RCC 7860 (cell line): ENCODE results near the gene ABLIM3.
A peak's percentile ranks its signal among the peaks of the same experiment; 100 is the strongest.

ENCODE experiments used
- DNase-seq: peaks from one replicate; pipeline ENCODE4 v3.0.0-alpha.2; 2015; ENCODE audit warnings: low spot score
- FAIRE-seq: peaks from 2 replicates; lab custom pipeline; 2012; peaks lifted over from hg19 to GRCh38; lab: Jason Lieb, UNC

Gene ABLIM3

DNA sequence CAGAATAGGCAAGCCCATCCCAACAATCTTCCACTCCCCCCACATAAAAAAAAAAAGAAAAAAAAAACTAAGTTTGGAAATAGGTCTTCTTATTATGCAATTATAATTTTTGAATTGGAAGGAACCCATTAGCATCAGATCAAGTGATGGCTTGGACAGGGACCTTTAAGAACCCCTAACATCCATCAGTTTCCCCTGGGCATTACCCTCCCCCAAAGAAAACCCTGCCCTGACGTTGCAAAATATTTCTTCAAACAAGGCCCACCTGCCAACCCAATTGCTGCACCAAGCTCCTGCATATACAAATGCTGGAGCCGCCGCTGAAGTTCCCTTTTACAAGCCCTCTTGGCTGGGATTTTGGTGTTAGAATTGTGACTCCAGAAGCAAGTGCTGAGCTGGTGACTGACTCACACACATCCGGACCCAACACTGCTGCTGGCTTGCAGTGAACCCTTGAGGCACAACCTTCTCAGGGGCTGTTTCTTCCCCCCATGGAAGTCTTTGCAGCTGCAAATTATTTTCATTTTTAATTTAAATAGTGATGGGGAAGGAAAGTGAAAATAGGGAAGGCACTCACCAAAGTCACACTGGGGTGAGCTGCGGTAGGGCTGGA is 74.3 kb downstream of the ABLIM3 start:
- FAIRE-seq, result no peak

DNA sequence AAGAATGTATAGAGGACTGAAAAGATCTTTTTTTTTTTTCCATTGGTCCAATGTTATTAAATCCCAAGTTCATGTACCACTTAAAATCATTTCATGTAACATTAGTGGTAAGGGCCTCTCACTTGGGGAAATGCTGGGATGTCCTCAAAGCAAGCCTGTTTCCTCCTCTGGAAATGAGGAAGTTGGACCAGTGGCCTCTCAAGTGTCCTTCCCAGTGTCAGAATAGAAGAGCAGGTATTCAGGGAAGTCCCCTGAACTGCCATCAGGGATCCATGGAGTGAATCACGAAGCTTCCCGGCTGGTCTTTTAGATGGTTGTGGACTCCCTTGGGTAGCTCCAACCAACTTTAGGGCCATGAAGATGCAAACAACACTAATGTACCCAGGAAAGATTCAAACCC is 75.2 kb downstream of the ABLIM3 start:
- no peak for FAIRE-seq
- no peak for DNase-seq

More for the DNA sequence above, 74.3 kb downstream of the ABLIM3 start:
- no peak for DNase-seq

DNA sequence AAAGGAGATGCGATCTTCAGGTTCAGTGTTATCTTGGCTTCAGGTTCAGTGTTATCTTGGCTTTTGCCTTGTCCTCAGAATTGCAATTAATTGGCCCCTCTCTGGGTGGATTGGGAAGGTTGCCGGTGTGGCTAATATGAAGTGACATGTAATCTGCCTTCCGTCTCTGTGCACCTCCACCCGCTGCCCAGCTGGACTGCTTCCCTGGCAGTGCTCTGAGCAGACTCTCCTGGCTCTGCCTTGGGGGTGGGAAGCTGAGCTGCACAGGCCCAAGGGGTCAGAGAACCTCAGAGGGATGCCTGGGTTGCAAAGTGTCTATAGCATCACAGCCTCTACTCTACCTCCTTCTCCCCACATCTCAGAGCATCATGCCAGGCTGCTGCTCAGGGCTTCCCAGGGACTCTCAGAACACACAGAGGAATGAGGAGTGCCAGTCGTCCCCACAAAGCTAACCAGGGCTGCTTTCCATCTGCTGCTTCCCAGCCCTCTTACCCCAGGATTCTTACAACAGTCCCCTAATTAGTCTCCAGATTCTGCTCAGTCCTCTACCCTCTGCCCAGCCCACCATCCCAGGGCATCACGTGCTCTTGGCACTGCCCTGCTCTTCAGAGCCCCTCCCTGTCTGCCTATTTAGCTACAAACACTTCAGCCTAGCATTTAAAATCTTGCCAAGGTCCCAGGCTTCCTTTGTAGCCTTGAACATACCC is 76.0 kb downstream of the ABLIM3 start:
- DNase-seq (no peak), FAIRE-seq (no peak)

DNA sequence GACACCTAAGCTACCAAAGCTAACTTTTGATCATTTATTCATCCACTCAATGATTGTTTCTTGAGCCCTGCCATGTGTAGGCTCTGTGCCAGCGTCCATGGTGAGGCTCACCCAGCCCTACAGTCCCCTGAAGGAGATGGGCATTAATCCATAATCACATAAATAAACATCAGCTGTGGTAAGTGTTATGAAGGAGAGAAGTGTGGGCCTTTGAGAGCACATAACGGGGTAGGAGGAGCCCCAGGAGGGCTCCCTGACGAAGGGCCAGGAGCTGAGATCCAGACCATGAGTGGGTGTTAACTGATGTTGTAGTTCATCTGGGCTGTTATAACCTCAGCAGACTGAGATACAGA is 76.5 kb downstream of the ABLIM3 start:
- DNase-seq, result no peak
- FAIRE-seq, result no peak

DNA sequence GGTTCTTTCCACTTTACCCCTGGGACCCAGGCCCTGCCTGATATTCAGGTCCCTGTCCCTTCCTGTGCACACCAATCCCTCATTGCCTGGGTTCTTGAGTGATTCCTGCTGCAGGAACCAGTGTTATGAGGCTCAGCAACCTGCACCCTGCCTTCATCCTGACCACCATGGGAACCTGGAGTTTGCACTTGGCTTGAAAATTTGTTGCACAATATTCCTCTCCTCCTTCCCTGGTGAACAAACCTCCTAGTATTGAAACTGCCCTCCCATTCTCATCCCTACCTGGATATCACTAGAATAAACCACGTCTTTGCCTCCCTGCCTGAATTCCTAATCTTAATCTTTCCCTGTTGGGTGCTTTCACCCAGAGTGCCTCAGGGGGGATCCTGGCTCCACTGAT is 78.3 kb downstream of the ABLIM3 start:
- DNase-seq (no peak), FAIRE-seq (no peak)

DNA sequence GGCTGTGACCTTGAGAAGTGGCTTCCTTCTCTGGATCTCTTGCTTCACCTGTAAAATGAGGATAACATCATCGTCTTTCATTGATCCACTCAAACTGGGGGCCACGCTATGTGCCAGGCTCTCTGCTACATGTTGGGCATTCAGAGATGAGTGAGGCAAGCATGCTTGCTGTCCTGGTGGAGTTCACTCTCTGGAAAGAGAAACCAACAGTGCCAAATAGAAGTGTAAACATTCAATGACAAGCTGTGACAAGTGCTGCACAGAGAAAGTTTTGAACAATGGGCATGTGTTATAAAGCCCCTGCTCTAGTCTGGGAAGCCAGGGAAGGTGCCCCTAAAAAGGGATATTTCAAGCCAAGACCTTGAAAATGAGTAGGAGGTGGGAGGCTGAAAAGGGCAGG is 79.5 kb downstream of the ABLIM3 start:
- FAIRE-seq (no peak), DNase-seq (no peak)

DNA sequence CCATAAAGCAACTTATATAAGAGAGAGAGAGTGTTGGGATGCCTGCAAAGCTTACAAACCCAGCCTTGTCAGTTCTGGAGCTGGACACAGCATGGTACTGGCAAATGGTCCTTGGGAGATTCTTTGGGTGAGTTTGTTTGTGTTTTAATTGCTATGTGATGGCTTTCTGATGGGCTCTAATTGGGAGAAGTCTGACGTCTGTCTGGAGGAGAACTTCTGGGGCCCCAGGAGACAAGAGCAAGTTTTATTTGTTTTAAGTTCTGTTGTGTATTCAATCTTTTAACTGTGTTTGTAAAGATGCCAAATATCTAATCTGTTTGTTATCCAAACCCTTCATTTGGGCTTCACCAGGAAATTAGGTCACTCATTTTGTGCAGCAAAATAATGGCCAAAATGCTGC is 80.0 kb downstream of the ABLIM3 start:
- no peak for DNase-seq
- no peak for FAIRE-seq

DNA sequence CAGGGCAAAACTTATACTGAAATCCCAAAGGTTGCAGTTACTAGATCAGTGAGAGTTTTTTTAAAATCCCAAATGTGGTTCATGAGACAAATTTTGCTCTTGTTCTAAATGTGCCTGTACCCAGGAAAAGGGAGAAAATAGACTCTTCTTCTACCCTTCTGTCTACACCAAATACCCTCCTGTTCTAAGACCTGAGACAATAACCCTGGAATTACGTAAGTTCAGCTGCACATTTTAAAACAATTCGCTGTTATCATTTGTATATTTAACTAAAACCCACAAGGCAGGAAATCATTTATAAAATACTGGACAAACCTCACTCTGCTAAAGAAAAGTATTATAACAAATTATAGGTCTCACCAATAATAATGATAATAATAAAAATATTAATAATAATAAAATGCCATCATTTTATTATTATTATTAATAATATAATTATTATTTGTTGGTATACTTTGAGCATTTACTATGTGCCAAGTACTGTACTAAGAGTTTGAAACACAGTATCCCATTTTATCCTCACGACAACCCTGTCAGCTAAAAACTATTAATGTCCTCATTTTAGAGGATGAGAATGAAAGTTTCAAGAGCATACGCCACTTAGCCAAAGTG is 80.5 kb downstream of the ABLIM3 start:
- FAIRE-seq, result no peak
- no peak for DNase-seq

DNA sequence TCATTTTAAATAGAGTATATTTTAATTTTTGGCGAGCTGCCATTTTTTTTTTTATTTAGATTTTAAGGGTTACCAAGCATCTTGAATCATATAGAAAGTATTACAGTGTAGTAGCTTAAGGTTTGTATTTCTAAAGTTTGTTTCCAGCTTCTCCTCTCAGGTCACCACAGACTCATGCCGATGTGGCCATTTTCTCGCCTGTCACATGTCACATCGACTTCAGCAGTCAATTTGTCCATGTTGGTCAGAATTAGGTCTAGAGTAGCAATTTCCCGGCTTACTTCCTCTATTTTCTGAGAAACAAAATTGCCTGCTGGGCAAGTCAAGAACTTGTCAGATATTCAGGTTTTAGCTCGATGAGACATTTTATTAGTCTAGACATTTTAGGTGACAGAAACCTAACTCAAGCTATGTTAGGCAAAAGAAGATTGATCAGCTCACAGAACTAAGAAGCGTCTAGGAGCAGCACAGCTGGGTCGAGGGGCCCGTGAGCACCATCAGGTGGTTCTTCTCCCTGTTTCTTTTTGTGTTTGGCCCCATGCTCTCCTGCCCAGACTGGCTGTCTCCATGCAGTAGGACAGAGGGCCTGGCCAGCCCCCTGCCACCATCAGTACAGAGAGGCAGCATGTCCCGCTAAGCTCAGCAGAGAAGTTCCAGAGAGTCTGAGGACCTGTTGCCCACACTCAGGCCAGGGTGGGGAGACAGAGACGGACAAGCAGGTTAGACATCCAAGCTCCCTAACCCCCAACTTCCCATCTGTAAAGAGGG is 82.0 kb downstream of the ABLIM3 start:
- no peak for FAIRE-seq

DNA sequence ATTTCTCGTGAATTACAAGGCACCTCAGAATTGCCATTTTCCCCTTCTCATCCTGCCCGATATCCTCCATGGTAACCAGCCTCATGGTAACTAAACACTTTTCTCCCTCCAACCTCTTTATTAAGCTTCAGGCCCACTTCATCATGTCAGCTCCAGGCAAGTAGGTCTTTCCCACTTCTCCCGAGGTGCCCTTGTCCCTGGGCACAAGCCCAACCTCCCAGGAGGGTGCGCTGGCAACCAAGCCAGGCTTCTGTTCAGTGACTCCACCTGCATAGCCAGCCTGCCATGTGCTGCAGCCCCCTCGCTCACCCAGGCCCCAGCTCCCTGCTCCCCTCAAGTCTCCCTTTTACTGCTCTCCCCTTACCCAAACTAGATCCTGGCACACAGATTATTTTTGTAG is 83.0 kb downstream of the ABLIM3 start:
- FAIRE-seq, result no peak
- no peak for DNase-seq

More for the DNA sequence above, 82.0 kb downstream of the ABLIM3 start:
- DNase-seq, result no peak

DNA sequence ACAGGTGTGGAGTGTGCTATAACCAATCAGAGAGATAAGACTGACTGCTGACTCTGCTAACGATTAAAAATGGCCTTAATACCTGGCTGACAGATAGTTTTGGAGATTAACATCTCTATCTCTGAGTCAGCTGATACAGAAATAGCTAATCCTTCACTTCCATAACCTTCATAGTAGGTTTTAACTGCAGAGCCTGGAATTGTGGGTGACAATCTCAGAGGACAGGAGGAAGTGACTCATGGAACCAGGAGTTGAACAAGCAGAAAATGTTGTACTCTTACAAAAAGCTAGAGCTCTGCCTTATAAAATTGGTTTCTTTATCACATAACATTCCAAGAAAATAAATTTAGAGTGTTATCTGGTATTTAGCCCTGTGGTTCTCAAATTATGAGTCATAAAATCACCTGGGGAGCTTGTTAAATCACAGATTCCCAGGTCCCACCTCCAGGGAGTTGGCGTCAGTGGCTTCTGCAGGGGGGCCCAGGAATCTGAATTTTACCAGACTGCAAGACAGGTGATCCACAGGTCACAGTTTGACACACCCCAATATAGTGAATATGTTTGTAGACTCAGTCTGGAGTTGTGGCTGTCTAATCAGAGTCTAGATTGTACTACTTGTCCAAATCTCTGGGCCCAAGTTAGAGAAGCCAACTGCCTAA is 86.0 kb downstream of the ABLIM3 start:
- peak; percentile 94 for FAIRE-seq
- DNase-seq, result peak; percentile 92

DNA sequence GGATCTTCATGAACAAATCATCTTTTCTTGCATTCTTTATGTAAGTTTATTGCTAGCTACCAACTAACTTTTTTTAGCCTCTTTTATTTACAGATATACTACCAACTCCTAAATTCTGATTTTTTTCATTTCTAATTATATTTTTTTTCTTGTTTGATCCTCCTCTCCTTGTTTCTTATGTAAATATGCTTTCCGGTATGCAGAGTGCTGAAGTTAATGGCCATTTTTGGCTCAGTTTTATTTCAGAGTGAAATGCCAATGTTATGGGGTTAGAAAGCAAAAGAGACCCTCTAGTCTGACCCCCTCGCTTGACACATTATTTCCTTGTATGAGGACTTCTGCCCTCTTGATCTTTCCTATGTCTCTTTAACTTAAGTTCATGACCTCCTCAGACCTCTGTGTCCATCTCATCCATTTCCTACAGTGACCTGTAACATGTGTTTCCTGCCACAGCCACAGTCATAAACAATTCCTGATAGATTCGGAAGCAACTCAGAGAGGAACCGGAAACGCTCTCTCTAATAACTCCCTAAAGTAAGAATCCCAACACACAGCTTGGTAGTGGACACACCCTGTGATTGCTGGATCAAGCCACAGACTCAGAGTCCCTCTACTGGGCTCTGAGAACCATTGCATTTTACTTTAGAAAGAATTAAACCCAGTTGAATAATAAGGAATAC is 87.5 kb downstream of the ABLIM3 start:
- DNase-seq, result peak; percentile 69
- peak; percentile 26 for FAIRE-seq

DNA sequence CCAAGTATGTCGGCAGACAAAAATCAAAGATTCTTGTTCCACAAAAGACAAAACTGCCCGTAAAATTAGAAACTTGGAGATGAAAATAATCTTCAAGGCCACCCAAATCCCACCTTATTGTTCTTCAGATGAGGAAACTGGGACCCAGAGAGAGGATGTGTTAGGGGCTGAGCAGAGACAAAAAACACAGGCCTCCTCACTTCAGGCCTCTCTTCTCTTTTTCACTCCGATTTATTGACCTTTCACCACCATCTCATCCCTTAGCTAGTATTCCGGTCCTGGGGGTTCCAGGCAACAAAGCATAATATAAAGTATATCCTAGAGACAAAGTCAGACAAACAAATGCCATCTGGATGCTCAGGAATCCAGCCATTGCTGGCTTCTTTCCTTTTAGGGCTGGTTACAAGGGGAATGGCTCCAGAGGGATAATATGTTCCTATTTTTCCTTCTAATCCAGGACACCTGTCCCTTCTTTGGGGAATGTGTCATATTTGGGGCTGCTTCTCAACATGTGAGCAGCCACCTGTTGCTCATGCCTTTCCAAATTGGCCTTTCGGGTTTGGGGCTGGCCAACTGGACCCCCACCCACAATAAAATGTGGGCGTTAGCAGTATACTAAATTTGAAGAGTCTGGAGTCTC is 88.1 kb downstream of the ABLIM3 start:
- FAIRE-seq, result no peak

DNA sequence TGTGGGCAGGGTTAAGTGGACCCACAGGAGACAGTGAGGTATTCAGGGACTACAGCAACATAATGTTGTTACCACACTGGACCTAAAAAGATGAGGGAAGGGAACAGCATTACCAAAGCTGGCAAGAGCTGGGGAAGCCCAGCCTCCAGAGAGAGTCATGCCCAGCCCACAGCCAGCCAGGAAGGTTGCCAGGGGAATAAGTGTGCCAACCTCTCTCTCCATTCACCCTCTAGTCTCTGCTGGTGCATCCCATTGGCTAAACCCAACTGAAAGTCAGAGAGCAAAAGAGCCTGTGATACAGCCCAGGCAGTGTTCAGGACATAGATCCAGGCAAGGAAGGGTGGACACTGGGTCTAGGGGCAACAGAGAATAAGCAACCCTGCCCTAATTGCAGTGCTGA is 94.5 kb downstream of the ABLIM3 start:
- no peak for FAIRE-seq
- no peak for DNase-seq

More for the DNA sequence above, 88.1 kb downstream of the ABLIM3 start:
- no peak for DNase-seq

DNA sequence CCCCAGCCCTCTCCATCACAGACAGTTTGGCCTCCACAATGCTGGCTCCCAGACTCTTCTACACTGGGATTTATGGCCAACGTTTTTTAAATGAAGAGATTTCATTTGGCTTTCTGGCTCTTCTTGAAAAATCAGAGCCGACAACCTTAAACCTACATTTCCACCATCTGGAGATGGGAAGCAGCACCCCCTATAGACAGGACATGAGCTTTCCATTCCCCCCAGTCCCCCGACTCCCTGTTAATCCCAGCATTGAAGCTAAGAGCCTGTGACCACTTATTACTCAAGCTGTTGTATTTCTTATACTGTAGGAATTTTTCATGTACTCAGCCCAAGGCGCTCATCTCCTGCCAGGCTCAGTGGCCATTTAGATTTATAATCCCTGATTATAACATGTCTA is 96.4 kb downstream of the ABLIM3 start:
- no peak for DNase-seq
- FAIRE-seq, result no peak

DNA sequence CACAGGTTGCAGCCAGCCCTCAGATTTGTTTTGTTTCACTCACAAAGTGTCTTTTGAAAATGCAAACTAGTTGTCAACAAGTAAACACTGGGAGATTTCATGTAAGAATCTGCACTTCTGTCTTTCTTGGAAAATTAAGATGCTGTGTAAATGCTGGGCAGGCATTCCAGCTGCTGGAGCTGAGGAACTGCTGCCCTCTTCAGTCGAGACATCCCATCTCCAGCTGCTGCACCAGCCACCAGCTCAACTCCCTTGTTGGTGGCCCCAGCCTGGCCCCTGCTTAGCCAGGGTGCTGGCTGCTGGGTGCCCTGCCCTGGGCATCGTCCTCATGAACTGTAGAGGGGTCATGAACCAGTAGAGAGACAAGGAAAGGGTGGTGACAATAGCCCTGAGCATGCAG is 97.2 kb downstream of the ABLIM3 start:
- no peak for FAIRE-seq
- no peak for DNase-seq

DNA sequence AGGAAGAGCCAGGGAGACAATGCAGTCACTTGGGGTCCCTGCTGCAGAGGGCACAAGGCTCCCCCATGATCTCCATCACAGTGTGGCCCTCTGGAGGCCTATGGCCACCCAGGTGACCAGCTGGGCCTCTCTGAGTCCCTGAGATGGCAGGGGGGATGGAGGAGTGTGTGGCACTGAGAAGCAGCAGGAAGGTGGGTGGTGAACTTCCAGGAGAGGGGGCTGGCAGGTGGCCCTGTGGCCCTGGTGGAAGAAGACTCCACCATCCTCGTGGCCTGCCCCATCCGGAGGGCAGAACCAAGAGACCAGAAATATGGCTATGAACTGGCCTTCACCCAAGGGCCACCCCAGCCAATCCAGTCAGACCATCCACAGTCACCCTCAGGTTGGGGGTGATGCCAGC is 98.6 kb downstream of the ABLIM3 start:
- DNase-seq, result no peak
- no peak for FAIRE-seq

DNA sequence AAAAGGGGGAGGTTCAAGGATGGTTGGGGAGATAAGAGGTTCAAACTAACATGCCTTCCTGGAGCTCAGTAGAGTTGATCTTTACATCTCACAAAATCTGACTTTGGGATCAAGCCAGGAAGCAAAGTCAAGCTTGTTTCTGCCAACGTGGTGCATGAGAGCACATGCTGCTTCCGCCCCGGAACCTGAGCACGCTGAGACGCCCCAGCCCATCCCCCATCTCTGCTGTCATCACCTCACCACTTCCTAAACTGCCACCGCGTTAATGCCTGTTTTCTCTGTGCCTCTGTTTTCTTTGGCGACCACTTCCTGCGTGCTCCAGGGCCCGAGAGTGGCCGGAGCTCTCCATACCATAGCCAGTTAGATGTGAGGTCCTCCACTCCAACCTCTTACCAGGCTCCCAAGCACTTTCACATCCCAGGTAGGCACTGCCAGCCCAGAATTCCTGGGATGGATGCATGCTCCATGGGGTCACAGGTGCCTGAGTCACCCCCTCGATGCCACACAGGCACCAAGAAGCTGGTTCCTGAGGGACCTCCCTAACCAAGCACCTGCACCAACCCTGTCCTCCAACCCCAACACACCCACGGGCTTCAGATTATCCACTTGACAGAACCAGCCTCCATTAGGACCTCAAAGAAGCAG is 99.2 kb downstream of the ABLIM3 start:
- FAIRE-seq (no peak), DNase-seq (no peak)

DNA sequence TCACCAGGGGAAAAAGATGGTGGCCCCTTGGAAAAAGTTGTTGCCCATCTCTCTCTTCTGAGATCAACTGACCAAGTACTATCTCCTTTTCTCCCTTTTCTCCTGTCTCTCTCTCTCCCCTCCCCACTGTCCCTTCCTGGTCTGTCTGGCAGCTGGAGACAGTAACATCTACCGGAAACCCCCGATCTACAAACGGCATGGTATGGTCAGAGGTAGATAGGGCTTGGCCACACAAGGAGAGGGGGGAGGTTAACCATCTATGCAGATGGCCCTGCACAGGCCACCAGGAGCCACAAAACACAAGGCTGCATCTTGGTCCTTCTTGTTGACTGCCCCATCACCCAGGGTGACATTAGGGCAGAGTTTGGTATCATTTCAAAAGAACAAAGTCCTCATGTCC is 101.0 kb downstream of the ABLIM3 start:
- FAIRE-seq (no peak), DNase-seq (no peak)

DNA sequence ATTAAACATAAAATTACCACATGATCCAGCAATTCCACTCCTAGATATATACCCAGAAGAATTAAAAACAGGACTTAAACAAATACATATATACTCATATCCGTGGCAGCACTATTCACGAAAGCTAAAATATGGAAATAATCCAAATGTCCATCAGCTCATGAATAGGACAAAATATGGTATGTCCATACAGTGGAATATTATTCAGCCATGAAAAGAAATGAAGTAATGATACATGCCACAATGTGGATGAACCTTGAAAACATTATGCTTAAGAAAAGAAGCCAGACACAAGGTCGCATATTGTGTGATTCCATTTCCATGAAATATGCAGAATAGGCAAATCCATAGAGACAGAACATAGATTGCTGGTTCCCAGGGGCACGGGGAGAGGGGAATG is 105.6 kb downstream of the ABLIM3 start:
- FAIRE-seq, result no peak
- DNase-seq, result no peak
